ENCODE measurements around the gene GNA12.
A peak's percentile ranks its signal among the peaks of the same experiment; 100 is the strongest.

GNA12 gene

GRCh38 chr7:2821161-2821841, 22.8 kb downstream of the GNA12 start:
- no peak for TF ChIP-seq Cebpa-rat (IDR thresholded peaks at IDR 0.05)
- Histone ChIP-seq H3K27me3 (no peaks in the 10 kb centered on the region), H3K36me3 (peaks cover 37% of the 10 kb centered on the region), H4K20me1 (peaks cover 75% of the 10 kb centered on the region), H3K4me1 (peaks cover 99% of the 10 kb centered on the region), H3K4me3 (no peak overlapping the region), H3K4me2 (peak overlapping the region; percentile 63), H3K9ac (0 out of 2 replicates have a peak overlapping the region, but pooled peaks have one; percentile 3), H3K9me3 (no peaks in the 10 kb centered on the region), H3K27ac (peak overlapping the region; percentile 60; the same call in 1 of the 2 replicates)

- H3K4me2 ChIP-seq: peak overlapping the region; percentile 63
- H3K9me3 ChIP-seq: no peaks in the 10 kb centered on the region
- peaks cover 100% of the 10 kb centered on the region for H3K4me1 ChIP-seq
- H3K27me3 ChIP-seq: no peaks in the 10 kb centered on the region
- H4K20me1 ChIP-seq: peaks cover 67% of the 10 kb centered on the region
- no peak overlapping the region for H3K9ac ChIP-seq
- H3K36me3 ChIP-seq: peaks cover 32% of the 10 kb centered on the region
- H3K4me3 ChIP-seq: no peak overlapping the region
- no peak for TF ChIP-seq Cebpa-rat (IDR thresholded peaks at IDR 0.05)
- 0 out of 2 replicates have a peak overlapping the region, but pooled peaks have one; percentile 4 for H3K27ac ChIP-seq
Measured at GRCh38 chr7:2820508-2820934, 23.6 kb downstream of the GNA12 start.

GRCh38 chr7:2819954-2820397, 24.1 kb downstream of the GNA12 start:
- Histone ChIP-seq H4K20me1 (peaks cover 62% of the 10 kb centered on the region), H3K27ac (0 out of 2 replicates have a peak overlapping the region, but pooled peaks have one; percentile 4), H3K4me1 (peaks cover 100% of the 10 kb centered on the region)

DNA sequence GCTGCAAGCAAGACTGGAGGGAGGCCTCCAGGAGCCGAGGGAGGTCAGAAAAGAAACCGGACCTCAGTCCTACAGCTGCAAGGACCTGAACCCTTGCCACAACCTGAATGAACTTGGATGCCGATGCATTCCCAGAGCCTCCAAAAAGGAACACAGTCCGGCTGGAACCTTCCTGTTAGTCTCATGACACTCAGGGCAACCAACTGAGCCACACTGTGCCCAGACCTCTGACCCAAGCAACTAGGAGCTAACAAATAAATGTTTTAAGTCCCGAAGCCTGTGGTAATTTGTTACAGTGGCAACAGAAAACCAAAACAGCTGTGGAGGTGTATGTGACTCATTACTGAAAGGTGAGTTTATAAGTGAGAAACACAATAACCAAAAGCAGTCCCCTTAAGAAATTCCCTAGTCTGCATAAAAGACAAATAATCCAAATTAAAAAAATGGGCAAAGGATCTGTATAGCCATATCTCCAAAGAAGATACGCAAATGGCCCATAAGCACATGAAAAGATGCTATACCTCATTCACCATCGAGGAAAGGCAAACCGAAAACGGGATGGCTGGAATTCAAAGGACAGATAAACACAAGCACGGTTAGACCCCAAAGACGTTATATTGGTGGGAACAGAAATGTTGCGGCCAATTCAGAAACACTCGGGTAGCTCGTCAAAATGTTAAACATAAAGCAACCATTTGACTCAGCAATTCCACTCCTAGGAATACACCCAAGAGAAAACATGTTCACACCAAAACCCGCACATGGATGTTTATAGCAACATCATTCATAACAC, 24.8 kb downstream of the GNA12 start:
- Histone ChIP-seq H3K27me3 (no peaks in the 10 kb centered on the region), H3K36me3 (peaks cover 28% of the 10 kb centered on the region), H3K4me2 (peak overlapping the region; percentile 89), H4K20me1 (peaks cover 55% of the 10 kb centered on the region), H3K9me3 (no peaks in the 10 kb centered on the region), H3K27ac (peak overlapping the region; percentile 68), H3K4me1 (peaks cover 100% of the 10 kb centered on the region), H3K4me3 (no peak overlapping the region), H3K9ac (peak overlapping the region; percentile 45)
- TF ChIP-seq Cebpa-rat (IDR thresholded peaks at IDR 0.05): no peak

More at GRCh38 chr7:2819954-2820397, 24.1 kb downstream of the GNA12 start:
- H3K9ac ChIP-seq: no peak overlapping the region
- TF ChIP-seq Cebpa-rat (IDR thresholded peaks at IDR 0.05): no peak
- peaks cover 28% of the 10 kb centered on the region for H3K36me3 ChIP-seq
- H3K9me3 ChIP-seq: no peaks in the 10 kb centered on the region
- peak overlapping the region; percentile 89 for H3K4me2 ChIP-seq
- no peak overlapping the region for H3K4me3 ChIP-seq
- no peaks in the 10 kb centered on the region for H3K27me3 ChIP-seq

DNA sequence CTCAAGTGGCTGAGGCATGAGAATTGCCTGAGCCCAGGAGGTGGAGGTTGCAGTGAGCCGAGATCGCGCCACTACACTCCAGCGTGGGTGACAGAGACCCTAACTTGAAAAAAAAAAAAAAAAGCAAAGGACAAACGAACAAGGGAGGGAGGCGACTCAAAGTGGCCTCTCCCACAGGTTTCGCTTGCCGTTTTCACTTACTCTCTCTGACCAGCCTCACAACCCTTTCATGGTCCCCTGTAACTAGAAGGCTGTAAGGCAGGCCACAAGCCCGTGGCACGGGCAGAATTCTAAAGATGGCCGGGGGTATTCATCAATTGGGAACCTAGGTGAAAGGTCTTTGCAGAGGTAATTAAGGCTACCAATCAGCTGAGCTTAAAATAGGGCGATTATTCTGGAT, 25.5 kb downstream of the GNA12 start:
- Histone ChIP-seq H3K27ac (peak overlapping the region; percentile 68), H3K4me1 (peaks cover 100% of the 10 kb centered on the region), H3K4me2 (peak overlapping the region; percentile 89), H3K27me3 (no peaks in the 10 kb centered on the region), H3K4me3 (no peak overlapping the region), H3K9ac (peak overlapping the region; percentile 45), H3K36me3 (peaks cover 23% of the 10 kb centered on the region; the same call in 1 of the 2 replicates), H4K20me1 (peaks cover 48% of the 10 kb centered on the region), H3K9me3 (no peaks in the 10 kb centered on the region)
- no peak for TF ChIP-seq Cebpa-rat (IDR thresholded peaks at IDR 0.05)

GRCh38 chr7:2818121-2818520, 26.0 kb downstream of the GNA12 start:
- H3K4me2 ChIP-seq: peak overlapping the region; percentile 89
- peaks cover 23% of the 10 kb centered on the region; the same call in 1 of the 2 replicates for H3K36me3 ChIP-seq
- H3K4me3 ChIP-seq: no peak overlapping the region
- H3K4me1 ChIP-seq: peaks cover 100% of the 10 kb centered on the region
- peak overlapping the region; percentile 45; the same call in 1 of the 2 replicates for H3K9ac ChIP-seq
- H3K27ac ChIP-seq: peak overlapping the region; percentile 68
- peaks cover 43% of the 10 kb centered on the region for H4K20me1 ChIP-seq
- H3K27me3 ChIP-seq: no peaks in the 10 kb centered on the region
- TF ChIP-seq Cebpa-rat (IDR thresholded peaks at IDR 0.05): no peak
- H3K9me3 ChIP-seq: no peaks in the 10 kb centered on the region

GRCh38 chr7:2817456-2817855, 26.7 kb downstream of the GNA12 start:
- TF ChIP-seq Cebpa-rat (IDR thresholded peaks at IDR 0.05): no peak
- no peaks in the 10 kb centered on the region for H3K9me3 ChIP-seq
- H3K4me1 ChIP-seq: peaks cover 100% of the 10 kb centered on the region
- peaks cover 23% of the 10 kb centered on the region; the same call in 1 of the 2 replicates for H3K36me3 ChIP-seq
- H3K9ac ChIP-seq: no peak overlapping the region
- H4K20me1 ChIP-seq: peaks cover 36% of the 10 kb centered on the region; the same call in 1 of the 2 replicates
- peak overlapping the region; percentile 42 for H3K27ac ChIP-seq
- H3K4me2 ChIP-seq: peak overlapping the region; percentile 89
- no peaks in the 10 kb centered on the region for H3K27me3 ChIP-seq
- H3K4me3 ChIP-seq: no peak overlapping the region

- Histone ChIP-seq H3K4me2 (peak overlapping the region; percentile 89), H3K9ac (peak overlapping the region; percentile 82; the same call in 1 of the 2 replicates), H3K4me3 (no peak overlapping the region; the same call in 1 of the 2 replicates), H4K20me1 (peaks cover 20% of the 10 kb centered on the region; the same call in 1 of the 2 replicates), H3K27ac (peak overlapping the region; percentile 91), H3K9me3 (no peaks in the 10 kb centered on the region), H3K27me3 (no peaks in the 10 kb centered on the region), H3K4me1 (peaks cover 100% of the 10 kb centered on the region), H3K36me3 (peaks cover 18% of the 10 kb centered on the region; the same call in 1 of the 2 replicates)
- TF ChIP-seq Cebpa-rat (IDR thresholded peaks at IDR 0.05): no peak
Measured at GRCh38 chr7:2815875-2816245, 28.2 kb downstream of the GNA12 start.

GRCh38 chr7:2814946-2815874, 28.9 kb downstream of the GNA12 start:
- Histone ChIP-seq H3K4me1 (peaks cover 100% of the 10 kb centered on the region), H3K27ac (peak overlapping the region; percentile 91), H4K20me1 (peaks cover 14% of the 10 kb centered on the region; the same call in 1 of the 2 replicates), H3K9me3 (no peaks in the 10 kb centered on the region), H3K4me2 (peak overlapping the region; percentile 89), H3K27me3 (no peaks in the 10 kb centered on the region), H3K9ac (peak overlapping the region; percentile 82), H3K4me3 (peak overlapping the region; percentile 60), H3K36me3 (peaks cover 12% of the 10 kb centered on the region; the same call in 1 of the 2 replicates)
- TF ChIP-seq Cebpa-rat (IDR thresholded peaks at IDR 0.05): no peak

Data from BLaER1 (cell line).